Ureter (tissue), 1 donor: ENCODE measurements around the gene EP300. TPM values are rescaled to one million over a fixed set of nuclear protein-coding genes. Genes with fewer than 3 reads are reported as not detected.
"Not testable (repeated sequence)": the region's sequence is repeated elsewhere in the genome, so short reads cannot be mapped to it uniquely, and the experiment has no call there.

ENCODE experiments used
- DNase-seq: peaks from one replicate; pipeline ENCODE4 v3.0.0-alpha.2; 2020; ENCODE audit warnings: low spot score
- total RNA-seq: library from RNA; stranded (reverse); gene quantifications from one replicate; pipeline ENCODE4 v1.2.4, GENCODE V29; 2023
- donor health status: DM: yes; HTN: yes; CAD: no.

Gene EP300
- total RNA-seq, 1 donor from 2014 or later = 119 TPM

- DNase-seq = no peak
Observed at GRCh38 chr22:41147722-41148121, 55.3 kb downstream of the EP300 start.

DNA sequence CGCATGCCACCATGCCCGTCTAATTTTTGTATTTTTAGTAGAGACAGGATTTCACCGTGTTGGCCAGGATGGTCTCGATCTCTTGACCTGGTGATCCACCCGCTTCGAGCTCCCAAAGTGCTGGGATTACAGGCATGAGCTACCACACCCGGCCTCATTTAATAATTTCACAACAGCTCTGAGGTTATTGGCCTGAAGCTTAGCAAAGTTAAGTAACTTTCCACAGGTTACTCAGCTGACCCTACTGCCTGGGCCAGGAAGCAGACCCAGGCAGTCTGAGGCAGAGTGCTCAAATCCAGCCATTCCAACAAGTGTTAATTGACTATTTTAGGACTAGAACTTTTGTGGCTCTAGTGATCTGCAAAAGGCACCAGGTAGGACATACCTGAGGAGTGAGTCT is 60.5 kb downstream of the EP300 start:
- no peak for DNase-seq

GRCh38 chr22:41157083-41157482 is 64.7 kb downstream of the EP300 start:
- no peak for DNase-seq

DNA sequence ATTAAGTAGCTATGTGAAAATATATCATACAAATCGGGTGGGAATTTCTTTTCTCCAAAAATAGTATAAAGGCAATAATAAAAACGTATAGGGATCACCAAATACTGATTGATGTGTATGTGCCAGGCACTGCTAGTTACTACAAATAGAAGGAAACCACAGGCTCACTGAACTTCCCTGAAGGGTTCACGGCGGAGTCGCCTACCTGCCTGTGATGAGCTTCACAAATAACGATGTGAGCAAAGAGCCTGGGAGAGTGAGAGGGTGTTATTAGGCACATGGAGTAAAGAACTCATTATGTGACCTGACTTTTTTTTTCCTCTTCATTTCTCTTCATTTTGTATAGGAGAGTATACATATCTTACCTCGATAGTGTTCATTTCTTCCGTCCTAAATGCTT is 76.8 kb downstream of the EP300 start:
- no peak for DNase-seq

- no peak for DNase-seq
Observed at GRCh38 chr22:41171996-41172395, 79.6 kb downstream of the EP300 start.

- DNase-seq = no peak
Observed at GRCh38 chr22:41175546-41175945, 83.2 kb downstream of the EP300 start.

DNA sequence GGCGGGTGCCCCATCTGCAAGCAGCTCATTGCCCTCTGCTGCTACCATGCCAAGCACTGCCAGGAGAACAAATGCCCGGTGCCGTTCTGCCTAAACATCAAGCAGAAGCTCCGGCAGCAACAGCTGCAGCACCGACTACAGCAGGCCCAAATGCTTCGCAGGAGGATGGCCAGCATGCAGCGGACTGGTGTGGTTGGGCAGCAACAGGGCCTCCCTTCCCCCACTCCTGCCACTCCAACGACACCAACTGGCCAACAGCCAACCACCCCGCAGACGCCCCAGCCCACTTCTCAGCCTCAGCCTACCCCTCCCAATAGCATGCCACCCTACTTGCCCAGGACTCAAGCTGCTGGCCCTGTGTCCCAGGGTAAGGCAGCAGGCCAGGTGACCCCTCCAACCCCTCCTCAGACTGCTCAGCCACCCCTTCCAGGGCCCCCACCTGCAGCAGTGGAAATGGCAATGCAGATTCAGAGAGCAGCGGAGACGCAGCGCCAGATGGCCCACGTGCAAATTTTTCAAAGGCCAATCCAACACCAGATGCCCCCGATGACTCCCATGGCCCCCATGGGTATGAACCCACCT is 84.7 kb downstream of the EP300 start:
- no peak for DNase-seq

- no peak for DNase-seq
Observed at GRCh38 chr22:41177622-41178424, 85.4 kb downstream of the EP300 start.

DNA sequence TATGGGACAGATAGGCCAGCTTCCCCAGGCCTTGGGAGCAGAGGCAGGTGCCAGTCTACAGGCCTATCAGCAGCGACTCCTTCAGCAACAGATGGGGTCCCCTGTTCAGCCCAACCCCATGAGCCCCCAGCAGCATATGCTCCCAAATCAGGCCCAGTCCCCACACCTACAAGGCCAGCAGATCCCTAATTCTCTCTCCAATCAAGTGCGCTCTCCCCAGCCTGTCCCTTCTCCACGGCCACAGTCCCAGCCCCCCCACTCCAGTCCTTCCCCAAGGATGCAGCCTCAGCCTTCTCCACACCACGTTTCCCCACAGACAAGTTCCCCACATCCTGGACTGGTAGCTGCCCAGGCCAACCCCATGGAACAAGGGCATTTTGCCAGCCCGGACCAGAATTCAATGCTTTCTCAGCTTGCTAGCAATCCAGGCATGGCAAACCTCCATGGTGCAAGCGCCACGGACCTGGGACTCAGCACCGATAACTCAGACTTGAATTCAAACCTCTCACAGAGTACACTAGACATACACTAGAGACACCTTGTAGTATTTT is 86.1 kb downstream of the EP300 start:
- no peak for DNase-seq

DNA sequence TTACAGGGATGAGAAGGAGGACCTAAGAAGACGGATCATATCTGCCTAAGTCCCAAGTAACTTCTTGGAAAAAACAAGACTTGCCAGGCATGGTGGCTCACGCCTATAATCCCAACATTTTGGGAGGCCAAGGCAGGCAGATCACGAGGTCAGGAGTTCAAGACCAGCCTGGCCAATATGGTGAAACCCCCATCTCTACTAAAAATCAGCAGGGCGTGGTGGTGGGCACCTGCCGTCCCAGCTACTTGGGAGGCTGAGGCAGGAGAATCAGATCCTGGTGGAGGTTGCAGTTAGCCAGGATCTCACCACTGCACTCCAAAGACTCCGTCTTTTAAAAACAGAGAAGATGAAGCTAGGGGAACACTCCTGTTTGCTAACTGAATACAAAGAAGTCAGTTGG is 88.0 kb downstream of the EP300 start:
- DNase-seq = not testable (repeated sequence)

DNA sequence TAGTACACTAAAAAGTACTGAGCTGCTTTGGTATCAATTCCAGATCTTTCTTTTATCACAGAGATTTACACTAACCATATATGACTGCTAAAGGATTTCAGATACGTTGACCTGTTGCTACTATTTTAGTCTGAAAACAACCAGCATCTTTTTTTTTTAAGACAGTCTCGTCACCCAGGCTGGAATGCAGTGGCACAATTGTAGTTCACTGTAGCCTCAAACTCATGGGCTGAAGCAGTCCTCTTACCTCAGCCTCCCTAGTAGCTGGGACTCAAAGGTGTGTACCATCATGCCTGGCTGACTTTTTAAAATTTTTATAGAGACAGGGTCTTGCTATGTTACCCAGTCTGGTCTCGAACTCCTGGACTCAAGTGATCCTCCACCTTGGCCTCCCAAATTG is 88.5 kb downstream of the EP300 start:
- DNase-seq = no peak

- DNase-seq = no peak
Observed at GRCh38 chr22:41181349-41182241, 89.2 kb downstream of the EP300 start.

DNA sequence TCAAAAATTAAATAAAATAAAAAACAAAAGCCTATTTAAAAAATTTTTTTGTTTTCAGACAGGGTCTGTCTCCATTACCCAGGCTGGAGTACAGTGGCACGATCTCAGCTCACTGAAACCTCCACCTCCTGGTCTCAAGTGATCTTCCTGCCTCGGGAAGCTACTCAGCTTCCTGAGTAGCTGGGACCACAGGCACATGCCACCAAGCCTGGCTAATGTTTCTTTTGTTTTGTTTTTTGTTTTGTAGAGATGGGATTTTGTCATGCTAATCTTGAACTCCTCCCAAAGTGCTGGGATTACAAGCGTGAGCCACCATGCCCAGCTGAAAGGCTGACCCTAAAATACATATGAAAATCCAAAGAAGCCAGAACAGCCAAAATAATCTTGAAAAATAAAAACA is 92.3 kb downstream of the EP300 start:
- DNase-seq = no peak

GRCh38 chr22:41191467-41191866 is 99.1 kb downstream of the EP300 start:
- no peak for DNase-seq

DNA sequence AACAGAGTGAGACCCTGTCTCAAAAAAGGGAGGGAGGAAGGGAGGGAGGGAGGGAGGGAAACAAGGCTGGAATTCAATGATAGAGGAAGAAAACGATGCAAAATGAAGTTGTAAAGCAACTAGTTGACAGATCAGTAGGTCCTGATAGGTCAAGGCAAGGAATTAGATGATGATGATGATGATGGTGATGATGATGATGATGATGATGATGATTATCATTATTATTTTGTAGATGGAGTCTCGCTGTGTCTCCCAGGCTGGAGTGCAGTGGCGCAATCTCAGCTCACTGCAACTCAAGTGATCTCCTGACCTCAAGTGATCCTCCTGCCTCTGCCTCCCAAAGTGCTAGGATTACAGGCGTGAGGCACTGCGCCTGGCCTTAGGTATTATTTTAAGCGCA is 101.4 kb downstream of the EP300 start:
- no peak for DNase-seq

DNA sequence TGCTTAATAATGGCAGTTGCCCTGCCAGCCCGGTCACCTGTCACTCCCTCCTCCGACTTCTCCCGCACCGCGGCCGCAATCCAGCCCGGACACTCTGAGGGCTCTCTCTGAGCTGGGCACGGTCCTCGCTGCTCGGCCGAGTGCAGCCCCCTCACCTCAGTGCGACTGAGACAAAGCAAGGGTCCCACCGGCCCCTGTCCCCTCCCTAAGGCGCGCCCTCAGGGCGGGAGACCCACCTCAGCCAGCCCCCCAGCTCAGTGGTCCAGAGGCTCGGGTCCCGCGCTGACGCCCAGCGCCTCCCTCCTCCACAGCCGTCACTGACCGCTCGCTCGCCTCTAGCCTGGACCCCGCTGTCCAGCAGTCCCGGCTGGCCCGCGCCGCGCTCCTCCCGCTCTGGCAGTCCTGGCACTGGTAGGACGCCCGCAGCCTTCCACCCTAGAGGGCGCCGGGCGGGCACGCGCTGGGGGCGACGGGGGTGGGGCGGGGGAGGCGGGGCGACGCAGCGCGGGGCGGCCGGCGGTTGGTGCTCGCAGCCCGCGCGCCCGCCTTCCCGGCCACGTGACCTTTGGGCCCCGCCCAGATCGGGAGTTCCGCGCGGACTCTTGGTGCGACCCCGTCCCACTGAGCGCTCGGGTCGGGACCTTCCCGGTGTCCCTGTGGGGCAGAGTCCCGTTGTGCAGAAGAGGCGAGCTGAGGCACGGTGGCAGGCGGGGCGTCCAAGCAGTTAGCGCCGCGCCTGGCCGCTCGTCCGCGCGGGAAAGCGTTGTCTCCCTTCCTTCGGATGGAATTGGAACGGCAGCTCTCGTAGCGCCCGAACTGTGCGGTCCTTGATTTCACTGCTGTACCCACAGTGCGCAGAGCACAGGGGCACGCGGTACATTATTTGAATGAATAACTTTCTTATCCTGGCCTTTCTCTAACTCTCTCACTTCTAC is 104.9 kb downstream of the EP300 start:
- DNase-seq = peak; percentile 81

DNA sequence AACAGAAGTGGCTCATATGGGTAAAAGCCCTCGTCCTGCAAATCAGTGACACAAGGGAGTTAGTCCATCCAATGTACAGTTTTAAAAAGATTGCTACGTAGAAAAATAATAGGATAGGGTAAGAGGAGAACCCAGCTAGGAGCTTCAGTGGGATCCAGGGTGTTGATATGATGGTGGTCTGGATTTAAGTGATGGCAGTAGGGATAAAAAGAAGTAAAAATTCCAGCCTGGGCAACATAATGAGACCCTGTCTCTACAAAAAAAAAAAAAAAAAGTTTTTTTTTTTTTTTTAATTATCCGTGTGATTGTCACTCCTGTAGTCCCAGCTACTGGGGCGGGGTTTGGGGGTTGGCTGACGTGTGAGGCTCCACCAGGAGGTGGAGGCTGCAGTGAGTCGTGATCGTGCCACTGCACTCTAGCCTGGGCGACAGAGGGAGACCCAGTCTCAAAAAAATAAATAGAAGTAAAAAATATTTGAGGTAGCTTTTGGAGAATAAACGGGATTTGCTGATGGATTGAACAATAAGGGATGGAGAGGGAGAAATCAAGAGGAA is 105.7 kb downstream of the EP300 start:
- DNase-seq = no peak

DNA sequence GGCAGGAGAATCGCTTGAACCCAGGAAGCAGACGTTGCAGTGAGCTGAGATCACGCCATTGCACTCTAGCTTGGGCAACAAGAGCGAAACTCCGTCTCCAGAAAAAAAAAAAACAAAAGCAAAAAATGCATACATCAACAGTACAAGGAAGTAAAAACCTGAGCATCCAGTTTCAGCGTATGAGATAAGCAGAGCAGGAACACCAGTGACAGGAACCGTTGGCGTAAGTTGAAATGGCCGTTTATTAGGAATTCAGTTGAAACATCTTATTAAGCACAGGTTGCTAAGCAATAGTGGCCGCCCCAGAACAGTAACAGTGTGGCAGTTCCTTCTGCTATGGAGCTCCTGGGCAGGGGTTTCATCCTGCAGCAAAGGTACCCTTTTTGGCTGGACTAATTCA is 108.7 kb downstream of the EP300 start:
- no peak for DNase-seq

GRCh38 chr22:41203118-41203517 is 110.7 kb downstream of the EP300 start:
- no peak for DNase-seq

- DNase-seq = no peak
Observed at GRCh38 chr22:41204066-41204465, 111.7 kb downstream of the EP300 start.
